ENCODE data around the gene LCN9.

The LCN9 gene

DNA sequence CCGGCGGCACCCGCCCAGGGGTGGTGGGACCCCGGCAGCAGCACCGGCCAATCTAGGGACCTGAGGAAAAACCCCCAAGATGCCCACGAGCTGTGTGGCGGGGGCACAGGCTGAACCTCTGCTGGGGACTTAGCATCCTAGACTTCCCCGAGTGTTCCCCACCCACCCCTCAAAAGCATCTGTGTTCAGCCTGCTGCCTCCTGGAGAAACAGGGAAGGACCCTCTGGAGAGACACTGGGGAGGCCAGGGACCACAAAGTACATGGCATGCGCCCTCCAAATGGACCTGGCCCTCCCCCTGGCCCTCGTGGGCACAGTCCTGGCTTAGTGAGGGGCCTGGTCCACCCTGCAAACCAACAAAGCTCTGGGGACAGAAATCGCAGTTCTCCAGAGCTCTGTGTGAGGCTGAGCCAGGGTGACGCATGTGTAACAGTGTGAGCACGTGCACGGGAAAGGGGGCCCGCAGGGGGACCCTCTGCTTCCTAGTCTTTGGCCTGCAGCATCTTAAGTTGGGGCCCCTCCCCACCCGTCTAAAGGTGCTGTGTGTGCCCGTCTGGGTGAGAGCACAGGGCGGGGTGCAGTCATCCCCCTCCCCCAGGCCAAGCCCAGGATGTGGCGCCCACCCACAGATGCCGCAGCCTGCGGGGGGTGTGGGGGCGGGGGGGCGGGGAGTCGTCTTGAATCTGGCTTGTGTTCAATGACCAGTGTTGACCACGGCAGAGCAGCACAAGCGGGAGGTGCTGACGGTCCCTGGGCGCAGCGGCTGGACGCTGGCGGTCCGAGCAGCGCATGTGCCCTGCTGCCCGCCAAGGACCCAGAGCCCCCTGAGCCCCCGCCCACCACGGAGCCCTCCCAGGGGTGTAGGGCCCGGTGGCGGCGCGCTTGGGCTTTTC is 38.2 kb downstream of the LCN9 start:
- no peak for DNase-seq

- peak; percentile 100 for DNase-seq
Observed at GRCh38 chr9:135701959-135702721, 39.0 kb downstream of the LCN9 start, which contains the start of gene KCNT1. KCNT1 (plus strand) TSS chr9:135702185; CDS start chr9:135702259, 74 bp downstream.

- peak; percentile 33 for DNase-seq
Observed at GRCh38 chr9:135703726-135704125, 40.6 kb downstream of the LCN9 start.

- no peak for DNase-seq
Observed at GRCh38 chr9:135704483-135704882, 41.4 kb downstream of the LCN9 start.

GRCh38 chr9:135705376-135705775 is 42.3 kb downstream of the LCN9 start:
- no peak for DNase-seq

GRCh38 chr9:135706288-135706687 is 43.2 kb downstream of the LCN9 start:
- no peak for DNase-seq

DNA sequence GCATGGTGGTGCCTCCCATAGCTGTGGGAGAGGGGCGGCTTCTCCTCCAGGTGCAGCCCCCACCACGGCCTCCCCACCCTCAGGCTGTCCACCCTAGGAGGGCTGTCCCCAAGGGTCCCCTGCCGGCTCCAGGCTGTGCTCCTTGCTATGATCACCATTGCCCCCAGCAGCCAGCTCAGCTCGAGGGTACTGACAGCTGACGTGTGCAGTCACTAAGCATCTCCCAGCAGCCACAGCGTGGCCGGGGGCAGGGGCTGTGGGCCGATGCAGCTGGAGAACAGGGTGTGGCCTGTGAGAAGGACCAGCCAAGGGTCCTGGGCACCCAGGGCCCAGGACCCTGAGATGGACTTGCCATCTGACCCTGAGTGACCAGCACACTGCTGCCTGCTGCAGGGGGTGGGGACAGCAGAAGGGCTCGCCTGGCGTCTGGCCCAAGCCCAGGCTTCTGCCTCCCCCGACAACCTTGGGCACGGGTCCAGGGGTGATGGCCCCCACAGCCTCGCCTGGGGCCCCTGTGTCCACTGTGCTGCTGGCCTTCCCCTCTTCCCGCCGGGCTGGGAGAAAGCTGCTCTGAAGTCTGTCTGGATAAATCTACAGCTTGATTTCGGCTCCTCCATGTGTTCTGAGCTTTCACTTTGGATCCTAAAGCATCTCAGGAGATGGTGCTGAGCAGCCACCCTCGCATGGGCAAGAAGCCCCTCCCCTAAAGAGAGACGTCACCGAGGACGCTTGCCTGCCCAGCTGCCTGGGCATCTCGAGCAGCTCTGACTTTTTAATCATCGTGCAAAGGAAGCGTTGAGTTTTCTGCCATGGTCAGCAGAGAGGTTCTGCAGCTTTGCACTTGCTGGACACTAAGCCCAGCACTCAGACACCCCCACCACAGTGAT is 44.4 kb downstream of the LCN9 start:
- no peak for DNase-seq

DNA sequence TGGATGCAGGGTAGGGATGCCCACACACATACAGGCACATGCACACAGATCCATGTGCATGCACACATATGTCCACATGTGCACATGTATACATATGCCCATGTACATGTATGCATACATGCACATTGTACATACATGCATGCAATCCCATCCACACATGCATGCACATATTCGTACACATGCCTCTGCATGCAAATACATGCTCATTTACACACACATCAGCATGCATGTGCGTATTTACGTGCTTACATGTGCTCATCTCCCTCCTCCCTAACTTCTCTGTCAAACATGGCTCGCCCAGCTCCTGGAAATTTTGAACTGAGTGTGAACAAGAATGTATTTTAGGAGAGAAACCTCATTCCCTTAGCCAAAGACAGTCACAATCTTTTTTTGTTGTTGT is 45.1 kb downstream of the LCN9 start:
- no peak for DNase-seq

DNA sequence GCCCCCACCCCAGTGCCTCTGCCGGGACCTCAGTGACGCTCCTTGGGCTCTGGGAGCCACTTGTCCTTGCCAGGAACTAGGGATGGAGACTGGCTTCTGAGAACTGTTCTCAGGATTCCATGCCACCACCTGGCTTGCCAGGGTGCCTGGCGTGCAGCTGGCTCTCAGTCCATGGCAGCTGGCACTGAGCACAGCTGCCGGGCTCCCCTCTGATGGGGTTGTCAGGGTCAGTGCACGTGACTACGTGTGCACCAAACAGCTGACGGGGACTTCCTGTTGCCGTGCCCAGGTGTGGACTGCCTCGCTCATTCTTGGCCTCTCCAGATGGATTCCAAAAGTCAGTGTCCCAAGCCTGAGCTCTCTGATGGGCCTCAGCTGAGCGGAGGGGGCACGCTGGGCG is 48.3 kb downstream of the LCN9 start:
- DNase-seq = no peak

DNA sequence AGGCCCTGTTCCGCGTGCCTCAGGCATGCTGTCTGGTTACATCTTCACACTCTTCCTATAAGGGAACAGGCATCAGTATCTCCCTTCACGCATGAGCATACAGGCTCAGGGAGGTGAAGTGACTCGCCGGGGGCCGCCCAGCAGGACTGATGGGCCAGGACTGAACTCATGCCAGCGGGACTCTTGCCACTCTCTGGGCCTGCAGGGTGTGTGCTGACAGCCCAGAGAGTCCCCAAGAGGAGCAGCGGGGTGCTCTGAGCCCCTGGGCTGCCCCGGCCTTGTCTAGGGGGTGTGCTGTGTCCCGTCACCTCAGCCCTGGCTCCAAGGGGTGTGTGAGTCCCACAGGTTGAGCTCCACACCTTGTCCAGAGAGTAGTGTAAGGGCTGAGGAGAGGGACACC is 48.8 kb downstream of the LCN9 start:
- DNase-seq = no peak

DNA sequence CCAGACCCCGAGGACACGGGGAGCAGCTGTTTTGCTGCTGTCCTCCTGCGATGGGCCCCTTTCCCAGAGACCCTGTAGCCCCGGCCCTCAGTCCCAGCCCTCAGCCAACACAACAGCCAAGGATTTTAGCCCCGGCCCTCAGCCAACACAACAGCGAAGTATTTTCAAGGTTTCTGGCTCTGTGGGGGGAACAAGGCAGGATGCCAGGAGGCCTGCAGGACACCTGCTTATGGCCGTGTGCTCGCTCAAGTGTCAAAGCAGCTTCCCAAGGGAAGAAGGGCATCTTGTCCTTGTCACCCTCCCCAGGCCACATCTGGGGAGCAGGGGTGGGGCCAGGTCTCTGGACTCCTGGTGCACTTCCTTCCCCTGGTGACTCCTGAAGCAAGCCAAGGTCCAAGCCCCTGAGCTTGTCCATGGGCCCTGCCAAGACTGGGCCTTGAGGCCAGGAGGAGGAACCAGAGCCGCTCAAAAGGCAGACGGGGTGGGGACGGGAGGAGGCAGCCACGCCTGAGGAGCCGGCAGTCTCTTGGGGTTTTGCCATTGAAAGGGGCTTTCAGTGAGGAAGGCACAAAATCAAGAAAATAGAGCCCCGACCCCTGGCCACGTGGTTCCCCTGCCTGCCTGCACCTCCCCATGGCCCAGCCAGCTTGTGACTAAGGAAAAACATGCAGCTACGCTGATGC is 49.6 kb downstream of the LCN9 start:
- DNase-seq = no peak

DNA sequence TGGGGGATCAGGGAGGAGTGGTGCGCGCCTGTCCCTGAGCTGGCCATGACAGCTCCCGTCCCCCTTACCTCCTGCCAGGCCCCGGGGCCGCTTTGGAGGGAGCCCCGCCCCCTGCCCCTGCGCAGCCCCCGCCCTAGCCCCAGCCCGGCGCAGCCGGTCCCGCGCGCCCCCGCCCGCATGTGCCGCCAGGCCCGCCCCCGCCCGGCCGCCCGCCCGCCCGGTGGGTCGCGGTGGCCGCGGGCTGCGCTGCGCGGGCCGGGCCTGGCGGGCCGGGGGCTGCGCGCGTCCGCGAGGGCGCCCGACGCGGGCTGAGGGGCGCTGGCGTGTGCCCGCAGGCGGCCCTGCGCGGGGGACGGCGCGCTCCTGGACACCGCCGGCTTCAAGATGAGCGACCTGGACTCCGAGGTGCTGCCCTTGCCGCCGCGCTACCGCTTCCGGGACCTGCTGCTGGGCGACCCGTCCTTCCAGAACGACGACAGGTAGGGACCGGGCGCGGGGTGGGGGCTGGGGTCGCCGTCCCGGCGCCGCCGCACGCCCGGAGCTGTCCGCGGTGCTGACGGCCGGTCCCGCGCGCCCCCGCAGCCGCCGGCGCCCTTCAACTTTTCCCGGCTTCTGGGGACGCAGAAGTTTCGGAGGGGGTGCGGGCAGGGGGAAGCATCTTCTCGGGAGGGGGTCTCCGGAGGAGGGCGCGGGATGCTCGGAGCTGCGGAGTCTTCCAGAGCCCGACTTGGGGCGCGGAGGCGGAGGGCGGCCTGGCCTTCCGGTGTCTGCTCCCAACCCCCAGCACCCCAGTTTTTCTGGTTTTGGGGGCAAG is 51.3 kb downstream of the LCN9 start:
- DNase-seq = no peak

GRCh38 chr9:135715056-135715595 is 52.0 kb downstream of the LCN9 start:
- DNase-seq = no peak

DNA sequence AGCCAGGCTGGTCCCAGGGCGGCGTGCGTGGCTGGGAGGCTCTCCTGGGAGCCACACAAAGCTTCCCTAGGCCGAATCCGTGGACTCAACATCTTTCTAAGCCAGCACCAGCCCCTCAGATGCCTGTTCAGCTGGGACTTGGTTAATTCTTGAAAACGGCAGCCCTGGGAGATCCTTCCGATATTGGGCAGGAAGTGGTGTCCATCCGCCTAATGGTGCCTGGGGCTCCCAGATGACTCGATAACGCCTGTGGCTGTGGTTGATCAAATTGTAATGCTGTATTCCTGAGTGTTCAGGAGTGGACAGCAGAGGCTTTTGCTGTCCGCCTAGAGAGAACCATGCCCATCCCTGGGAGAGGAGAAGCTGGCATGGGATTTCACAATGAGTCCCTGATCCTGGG is 52.9 kb downstream of the LCN9 start:
- DNase-seq = no peak
